Epithelial cell of prostate (primary cell): ENCODE results near the gene ABHD12.

Experiments used
- DNase-seq: peaks from one replicate; pipeline ENCODE4 v3.0.0-alpha.2; 2011; ENCODE audit warnings: low read depth, low spot score
- H3K27ac ChIP-seq: fragments of 450-650 bp; 2 replicates; pipeline ENCODE4 v1.5.1; 2017; ENCODE audit warnings: mild to moderate bottlenecking

ABHD12 gene

GRCh38 chr20:25251019-25251418 lies 139.6 kb downstream of the ABHD12 start:
- DNase-seq: no peak
- H3K27ac ChIP-seq: peak overlapping the region; percentile 100

GRCh38 chr20:25250508-25250907 lies 140.1 kb downstream of the ABHD12 start:
- no peak for DNase-seq
- H3K27ac ChIP-seq: peak overlapping the region; percentile 100
